NCI-H69 (cell line): ENCODE measurements around the gene FBXW4.

Experiments
- DNase-seq: peaks from one replicate; lab custom pipeline; 2025; lab: John Stamatoyannopoulos, UW

FBXW4 gene

GRCh38 chr10:101580486-101581399 is 114.2 kb downstream of the FBXW4 start:
- no peak for DNase-seq

- DNase-seq: no peak
Measured at GRCh38 chr10:101579516-101579870, 115.5 kb downstream of the FBXW4 start.

- DNase-seq: no peak
Measured at GRCh38 chr10:101578803-101579515, 116.0 kb downstream of the FBXW4 start.

GRCh38 chr10:101578192-101578591 is 116.8 kb downstream of the FBXW4 start:
- no peak for DNase-seq

- no peak for DNase-seq
Measured at GRCh38 chr10:101577121-101577871, 117.7 kb downstream of the FBXW4 start.

- DNase-seq: no peak
Measured at GRCh38 chr10:101576211-101576863, 118.6 kb downstream of the FBXW4 start.

GRCh38 chr10:101575580-101576210 is 119.3 kb downstream of the FBXW4 start:
- DNase-seq: no peak

GRCh38 chr10:101575091-101575490 is 119.9 kb downstream of the FBXW4 start:
- DNase-seq: no peak

GRCh38 chr10:101573885-101574753 is 120.9 kb downstream of the FBXW4 start:
- no peak for DNase-seq

- no peak for DNase-seq
Measured at GRCh38 chr10:101572785-101573184, 122.2 kb downstream of the FBXW4 start.

- DNase-seq: no peak
Measured at GRCh38 chr10:101572126-101572525, 122.8 kb downstream of the FBXW4 start.

- DNase-seq: no peak
Measured at GRCh38 chr10:101571271-101571925, 123.6 kb downstream of the FBXW4 start.

- DNase-seq: no peak
Measured at GRCh38 chr10:101570428-101571270, 124.3 kb downstream of the FBXW4 start.

GRCh38 chr10:101569622-101570427 is 125.1 kb downstream of the FBXW4 start:
- peak; percentile 89 for DNase-seq

GRCh38 chr10:101569323-101569621 is 125.7 kb downstream of the FBXW4 start:
- DNase-seq: no peak

- DNase-seq: no peak
Measured at GRCh38 chr10:101568054-101568745, 126.8 kb downstream of the FBXW4 start.

GRCh38 chr10:101567165-101568006 is 127.6 kb downstream of the FBXW4 start:
- DNase-seq: peak; percentile 46
